ENCODE measurements around the gene SCAMP1. TPM values are rescaled to one million over a fixed set of nuclear protein-coding genes. Genes with fewer than 3 reads are reported as not detected.

SCAMP1 gene
- total and polyA plus RNA-seq, 2 of the 8 experiments (the other 6 are each of a cell fraction or from before 2014, with no cell fraction given): 18.6 to 55.9 TPM

- TF ChIP-seq CTCF (IDR thresholded peaks at IDR 0.05; ENCODE audit: control extremely low read depth in 1 of 3, insufficient read depth in 1 of 3, low read depth in 1 of 3, low read length in 3 of 3) (no peak), TEAD4 (IDR thresholded peaks at IDR 0.05; ENCODE audit: low read depth, low read length) (no peak), ASH2L (IDR thresholded peaks at IDR 0.05; ENCODE audit: low read length) (no peak), SUZ12 (IDR thresholded peaks at IDR 0.05; ENCODE audit: low read length) (no peak), SIRT6 (IDR thresholded peaks at IDR 0.05; ENCODE audit: low read length) (no peak)
These were observed 9.3 kb downstream of the SCAMP1 start (continued) for GRCh38 chr5:78369680-78370079.
